NCI-H2171 treated with DMSO at 0.1 percent for 48 hours (cell line): ENCODE data around the gene ZNF536.
A peak's percentile ranks its signal among the peaks of the same experiment; 100 is the strongest.

Experiments used
- DNase-seq: peaks from one replicate; lab custom pipeline; 2025; lab: John Stamatoyannopoulos, UW

ZNF536 gene

DNA sequence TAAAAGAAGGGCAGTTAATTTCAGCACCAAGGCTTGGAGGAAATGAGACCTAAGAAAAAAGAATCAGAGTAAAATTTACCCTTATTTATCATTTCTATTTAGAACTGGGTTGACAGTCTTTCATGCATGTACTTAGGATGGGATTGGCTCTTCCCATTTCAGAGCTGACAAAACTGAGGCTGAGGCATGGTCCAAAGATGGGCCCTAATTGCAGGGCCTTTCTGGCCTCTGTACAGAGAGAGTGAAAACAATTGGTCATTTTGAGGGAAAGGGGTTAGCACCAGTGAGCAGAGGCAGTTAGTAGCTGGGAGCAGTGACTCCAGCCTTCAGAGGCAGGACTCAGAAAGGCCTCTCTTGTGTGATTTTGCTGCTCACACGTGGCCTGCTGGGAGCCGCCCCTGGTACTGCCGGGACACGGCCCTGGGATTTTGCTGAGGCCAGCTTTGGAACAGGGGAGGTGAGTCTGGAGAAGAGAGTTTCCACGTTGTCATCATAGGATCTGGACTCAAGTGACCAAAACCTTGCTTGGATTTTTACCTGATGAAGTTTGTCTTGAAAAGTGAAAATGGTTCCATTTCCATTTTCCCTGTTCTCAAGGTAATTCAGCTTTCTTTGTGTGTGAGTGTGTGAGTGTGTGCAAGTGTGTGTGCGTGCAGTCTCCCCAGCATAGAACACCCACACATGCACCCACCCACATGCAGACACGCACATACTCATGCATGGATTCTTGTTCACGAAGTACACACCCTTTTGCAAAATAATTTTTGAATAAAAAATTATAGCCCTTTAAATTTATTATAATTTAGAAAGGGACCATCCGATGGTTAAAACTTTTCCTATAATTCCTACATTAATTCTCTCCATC is at the start of gene ZNF536:
Gene ZNF536 (plus strand): TSS at position 425 of the 865 bp plus-strand sequence. CDS start 71,179 bp downstream, outside the sequence.
- DNase-seq: no peak

DNA sequence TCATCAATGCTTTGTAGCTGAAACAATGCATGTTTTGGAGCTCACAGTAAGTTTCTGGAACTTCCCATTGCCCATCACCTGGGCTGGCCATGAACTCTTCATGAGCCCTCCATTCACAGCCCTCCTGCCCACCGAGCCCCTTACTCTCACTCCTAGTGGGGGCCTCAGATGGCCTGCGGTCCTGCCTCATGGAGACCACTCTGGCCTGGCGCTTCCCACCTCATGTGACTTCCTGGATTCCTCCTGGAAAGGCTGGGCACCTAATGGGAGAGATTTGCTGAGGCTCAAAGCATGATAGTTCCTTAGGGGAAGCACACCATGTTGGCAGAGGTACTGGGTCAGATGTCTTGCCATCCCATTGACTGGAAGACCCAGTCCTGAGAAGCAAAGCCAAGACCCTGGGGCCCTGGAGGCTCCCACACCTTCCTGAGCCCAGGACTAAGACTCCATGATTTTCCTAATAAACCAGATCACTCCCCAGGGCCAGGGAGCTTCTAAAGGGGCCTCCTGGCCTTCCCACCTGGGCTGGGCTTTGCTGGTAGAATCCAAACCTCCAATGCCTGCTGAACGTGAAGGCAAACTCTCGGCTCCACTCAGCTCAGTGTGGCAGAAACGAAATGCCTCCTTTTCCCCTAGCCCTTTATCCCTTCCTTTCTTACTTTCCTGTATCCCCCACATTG is 49.4 kb upstream of the ZNF536 start:
- DNase-seq: no peak

DNA sequence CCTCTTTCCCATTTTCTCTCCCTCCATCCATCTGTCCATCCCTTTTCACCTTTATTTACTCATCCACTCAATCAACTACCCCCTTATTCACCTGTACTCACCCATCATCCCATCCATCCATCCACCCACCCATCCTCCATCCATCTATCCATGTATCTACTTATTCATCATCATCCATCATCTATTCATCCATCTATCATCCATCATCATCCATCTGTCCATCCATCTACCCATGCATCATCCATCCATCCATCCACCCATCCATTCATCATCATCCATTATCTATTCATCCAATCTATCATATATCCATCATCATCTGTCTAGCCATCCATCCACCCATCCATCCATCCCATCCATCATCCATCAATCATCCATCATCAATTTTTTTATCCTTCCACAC is 48.3 kb upstream of the ZNF536 start:
- DNase-seq: no peak

DNA sequence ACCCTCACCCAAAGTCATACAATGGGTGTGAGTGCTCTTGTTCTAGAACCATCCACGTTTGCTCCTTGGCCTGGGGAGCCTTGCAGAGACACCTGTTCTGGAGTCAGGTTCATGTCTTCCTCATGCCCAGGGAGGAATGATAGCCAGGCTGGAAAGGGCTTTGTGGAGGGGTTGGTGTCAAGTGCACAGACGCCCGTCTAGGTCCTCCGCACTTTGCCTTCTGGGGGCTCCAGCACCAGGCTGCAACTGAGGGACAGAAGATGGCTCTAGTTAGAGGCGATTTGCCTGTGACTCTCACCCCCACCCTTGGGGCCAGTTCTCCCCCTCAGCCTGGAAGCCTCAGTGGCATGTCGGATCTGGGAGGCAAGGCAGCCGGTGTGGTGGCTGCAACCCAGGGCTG is 47.2 kb upstream of the ZNF536 start:
- DNase-seq: no peak

DNA sequence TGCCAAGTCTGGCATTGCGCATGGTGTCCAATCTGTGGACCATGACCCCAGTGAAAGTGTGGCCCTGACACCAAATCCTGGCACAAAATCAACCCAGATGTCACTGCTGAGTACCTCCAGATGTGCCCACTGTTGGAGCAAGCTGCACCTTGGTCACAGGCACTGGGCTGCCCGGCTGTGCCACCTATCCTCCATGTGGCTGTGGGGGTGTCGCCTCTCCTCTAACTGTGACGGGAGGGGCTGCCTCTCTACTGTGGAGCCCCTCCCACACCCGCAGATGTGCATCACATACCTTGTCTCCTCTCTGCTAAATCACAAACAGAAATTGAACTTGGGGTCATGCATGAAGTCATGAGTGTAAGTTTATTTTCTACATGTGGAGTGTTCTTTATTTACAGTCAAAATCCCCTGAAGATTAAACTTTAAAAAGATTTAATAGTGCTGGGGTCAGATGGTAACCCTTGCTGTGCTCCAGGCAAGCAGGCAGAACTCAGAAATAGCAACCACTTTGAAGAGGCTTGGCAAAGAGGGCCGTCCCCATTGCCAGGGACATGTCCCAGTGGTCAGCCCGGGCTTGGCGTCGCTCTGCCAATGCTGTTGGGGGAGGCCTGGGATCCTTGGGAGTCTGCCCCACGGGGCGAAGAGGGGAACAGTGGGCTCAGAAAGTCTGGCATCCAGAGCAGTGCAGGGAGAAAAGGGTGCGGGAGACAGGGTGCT is 46.4 kb upstream of the ZNF536 start:
- no peak for DNase-seq

DNA sequence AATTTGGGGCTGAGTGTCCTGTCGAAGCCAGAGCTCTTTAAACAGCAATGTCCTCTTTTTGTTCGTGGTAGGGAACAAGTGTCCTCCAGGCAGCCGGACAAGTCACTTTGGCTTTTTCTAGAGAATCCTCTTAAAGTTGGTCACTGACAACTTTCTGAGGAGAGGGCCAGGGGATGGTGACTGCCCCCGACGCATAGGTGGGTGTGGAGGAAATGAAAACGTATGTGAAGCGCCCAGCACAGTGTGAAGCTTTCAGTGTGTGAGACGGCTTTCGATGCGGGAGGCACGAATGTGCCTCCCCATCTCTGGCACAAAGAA is 45.8 kb upstream of the ZNF536 start:
- no peak for DNase-seq

DNA sequence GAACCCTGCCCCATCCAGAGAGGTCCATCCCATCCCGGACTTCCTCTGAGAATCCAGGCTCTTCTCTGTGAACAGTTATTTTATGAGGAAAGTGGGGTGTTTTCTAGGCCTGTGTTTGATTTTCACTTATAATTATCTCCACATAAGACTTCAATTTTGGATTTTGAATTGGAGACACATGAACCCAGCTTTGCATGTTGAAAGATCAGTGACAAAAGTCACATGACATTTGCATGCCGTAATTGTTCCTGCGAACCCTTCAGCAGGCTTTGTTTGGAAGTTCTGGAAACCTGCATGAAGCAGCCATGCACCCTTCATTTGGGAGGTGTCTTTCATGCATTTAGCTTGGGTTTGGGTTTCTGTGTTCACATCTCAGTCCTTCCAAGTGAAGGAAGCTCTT is 44.9 kb upstream of the ZNF536 start:
- no peak for DNase-seq

DNA sequence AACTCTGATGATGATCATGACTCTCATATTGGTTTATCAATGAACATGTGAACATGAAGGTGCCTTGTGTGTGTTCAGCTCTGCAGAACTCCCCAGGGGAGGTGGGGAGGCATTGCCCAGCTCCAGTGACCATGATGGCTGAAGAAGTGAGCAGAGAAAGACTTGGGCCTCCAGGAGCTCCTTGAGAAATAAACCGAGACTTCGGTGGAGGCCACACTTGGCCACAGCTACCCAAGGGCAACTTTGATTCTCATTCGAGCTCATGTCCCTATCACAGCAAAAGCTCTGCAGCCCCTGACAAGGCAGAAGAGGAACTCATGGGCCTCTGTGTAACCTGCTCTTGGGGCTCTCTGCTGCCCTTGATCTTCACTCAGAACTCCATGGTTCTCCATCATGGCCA is 44.1 kb upstream of the ZNF536 start:
- DNase-seq: no peak

DNA sequence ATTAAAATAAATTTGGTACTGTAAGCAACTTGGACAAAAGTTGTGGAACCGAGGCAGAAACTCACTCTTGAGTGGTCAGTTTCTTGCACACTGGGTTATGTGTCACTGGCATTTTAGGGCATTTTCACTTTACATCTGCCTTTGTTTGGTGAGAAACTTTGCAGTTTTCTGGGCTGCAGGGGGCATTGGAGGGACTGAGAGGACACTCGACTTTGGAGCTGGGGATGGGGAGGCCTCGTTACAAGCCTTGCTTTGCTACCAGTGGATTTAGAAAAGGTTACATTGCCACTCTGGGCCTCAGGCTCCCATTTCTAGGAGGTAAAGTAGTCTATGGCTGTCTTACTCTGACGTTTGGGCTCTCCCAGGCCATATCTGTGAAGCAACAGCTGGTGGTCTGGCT is 41.9 kb upstream of the ZNF536 start:
- DNase-seq: no peak

DNA sequence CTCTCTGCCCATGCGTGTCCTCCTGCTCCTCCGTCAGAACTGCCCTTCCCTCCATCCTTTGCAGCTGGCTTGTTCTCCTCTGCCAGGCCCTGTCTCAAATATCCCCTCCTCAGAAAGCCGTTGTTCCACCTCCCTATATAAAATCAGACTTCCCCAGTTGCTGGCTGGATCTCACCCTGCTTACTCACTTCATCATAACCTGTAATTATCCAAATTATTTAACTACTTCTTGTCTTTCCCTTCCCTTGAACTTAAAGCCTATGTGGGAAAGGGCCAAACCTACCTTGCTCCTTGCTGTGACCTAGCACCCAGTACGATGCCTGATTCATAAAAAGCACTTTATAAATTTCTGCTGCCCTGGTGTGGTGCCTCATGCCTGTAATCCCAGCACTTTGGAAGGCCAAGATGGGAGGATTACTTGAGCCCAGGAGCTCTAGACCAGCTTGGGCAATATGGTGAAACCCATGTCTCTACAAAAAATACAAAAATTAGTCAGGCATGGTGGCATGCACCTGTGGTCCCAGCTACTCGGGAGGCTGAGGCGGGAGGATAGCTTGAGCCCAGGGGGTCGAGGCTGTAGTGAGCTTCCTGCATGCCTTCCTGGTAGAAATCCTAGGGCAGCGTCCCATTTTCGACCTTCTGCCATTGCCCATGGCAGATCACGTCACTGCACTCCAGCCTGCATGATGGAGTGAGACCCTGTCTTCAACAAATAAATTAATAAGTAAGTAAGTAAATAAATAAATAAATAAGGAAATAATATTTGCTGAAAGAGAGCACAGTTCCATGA is 39.5 kb upstream of the ZNF536 start:
- DNase-seq: no peak

DNA sequence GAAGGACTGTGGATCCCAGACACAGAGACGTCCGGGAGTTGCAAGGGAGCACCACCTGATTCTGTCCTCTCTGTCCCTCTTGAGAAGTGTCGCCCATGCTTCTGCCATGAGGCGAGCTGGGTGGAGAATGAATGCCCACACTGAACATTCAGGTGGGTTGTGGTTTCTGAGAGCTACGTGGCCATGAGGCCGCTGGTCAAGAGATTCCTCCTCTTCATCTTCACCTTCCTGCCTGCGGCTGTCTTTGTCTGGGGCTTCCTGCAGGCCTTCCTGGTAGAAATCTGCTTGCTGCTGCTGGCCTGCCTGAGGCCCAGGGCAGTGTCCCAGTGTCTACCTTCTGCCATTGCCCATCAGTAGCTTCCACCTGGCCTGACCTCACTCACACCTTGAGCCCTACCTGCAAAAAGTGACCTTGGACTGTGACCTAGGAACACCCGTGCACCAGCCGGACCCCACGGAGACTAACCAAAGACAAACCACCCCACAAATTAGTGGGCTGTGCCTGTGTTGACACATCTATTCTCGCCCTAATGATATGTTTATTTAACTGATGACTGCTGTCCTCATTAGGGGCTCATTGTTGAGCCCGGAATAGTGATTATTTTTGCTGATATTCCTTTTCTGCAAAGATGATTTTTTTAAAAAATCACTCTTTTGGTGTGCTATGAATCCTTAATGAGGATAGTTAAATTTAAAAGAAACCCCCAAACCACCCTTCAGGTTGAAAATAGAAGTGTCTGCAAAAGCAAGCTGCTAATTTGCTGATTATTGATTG is 38.7 kb upstream of the ZNF536 start:
- no peak for DNase-seq

DNA sequence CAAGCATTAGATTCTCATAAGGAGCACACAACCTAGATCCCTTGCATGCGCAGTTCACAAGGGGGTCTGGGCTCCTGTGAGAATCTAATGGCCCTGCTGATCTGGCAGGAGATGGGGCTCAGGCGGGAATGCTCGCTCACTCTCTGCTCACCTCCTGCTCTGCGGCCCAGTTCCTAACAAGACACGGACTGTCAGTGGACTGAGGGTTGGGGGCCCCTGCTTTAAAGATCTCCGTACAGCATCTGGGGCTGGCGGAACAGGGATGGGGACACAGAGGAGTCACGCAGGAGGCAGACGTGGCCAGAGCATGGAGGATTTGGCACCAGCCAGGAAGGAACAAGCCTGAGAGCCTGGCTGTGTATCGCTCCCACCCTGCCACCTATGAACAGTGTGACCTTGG is 37.3 kb upstream of the ZNF536 start:
- no peak for DNase-seq

DNA sequence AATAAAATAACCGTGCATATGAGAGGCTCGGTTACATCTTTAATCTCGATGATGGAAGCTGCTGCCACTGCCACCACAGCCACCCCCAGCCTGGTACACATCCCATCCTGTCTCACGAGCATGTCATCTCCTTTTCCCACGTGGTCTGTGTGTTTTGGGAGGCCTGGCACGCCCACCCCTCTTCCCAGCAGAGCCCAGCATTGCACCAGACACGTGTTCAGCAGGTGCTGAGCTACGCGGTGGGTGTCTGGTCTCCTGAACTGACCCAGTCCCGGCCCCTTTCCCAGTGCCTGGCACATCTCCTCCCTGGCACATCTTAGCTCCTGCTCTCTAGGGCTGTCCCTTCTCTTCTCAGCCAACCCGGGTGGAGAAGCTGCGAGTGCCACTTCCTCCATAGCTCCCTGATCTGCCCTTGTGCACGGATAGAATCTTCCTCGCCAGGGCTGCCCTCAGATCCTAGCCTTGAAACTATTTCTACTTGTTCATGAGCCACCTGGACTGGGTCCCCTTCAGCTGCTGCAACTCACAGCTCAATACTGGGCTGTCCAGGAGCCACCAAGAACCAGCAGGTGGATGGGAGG is 36.8 kb upstream of the ZNF536 start:
- DNase-seq: no peak

DNA sequence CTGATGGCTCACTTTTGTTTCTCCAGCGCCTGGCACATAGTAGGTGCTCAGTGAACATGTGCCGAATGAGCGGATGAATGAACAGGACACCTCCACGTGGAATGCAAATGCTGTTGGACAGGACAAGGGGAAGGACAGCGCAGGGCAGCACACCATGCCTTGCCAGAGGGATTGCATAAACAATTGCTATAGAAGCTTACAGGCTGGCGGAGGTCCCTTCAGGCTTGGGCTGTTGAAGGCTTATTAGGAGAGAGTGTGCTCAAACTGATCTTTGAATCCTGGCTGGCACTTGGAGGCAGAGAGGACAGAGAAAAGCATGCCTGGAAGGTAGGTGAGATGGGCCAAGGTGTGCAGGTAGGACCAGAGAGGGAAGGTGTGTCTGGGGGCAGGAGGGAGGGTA is 35.9 kb upstream of the ZNF536 start:
- no peak for DNase-seq

DNA sequence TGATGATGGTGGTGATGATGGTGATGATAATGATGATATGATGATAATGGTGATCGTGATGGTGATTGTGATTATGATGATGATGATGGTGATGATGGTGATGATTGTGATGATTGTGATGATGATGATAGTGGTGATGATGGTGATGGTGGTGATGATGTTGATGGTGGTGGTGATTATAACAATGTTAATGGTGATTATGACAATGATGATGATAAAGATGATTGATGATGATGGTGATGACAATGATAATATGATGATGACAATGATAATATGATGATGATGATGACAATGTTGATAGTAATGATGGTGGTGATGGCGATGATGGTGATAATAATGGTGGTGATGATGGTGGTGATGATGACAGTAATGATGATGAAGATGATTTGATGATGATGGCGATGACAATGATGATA is 34.1 kb upstream of the ZNF536 start:
- no peak for DNase-seq

DNA sequence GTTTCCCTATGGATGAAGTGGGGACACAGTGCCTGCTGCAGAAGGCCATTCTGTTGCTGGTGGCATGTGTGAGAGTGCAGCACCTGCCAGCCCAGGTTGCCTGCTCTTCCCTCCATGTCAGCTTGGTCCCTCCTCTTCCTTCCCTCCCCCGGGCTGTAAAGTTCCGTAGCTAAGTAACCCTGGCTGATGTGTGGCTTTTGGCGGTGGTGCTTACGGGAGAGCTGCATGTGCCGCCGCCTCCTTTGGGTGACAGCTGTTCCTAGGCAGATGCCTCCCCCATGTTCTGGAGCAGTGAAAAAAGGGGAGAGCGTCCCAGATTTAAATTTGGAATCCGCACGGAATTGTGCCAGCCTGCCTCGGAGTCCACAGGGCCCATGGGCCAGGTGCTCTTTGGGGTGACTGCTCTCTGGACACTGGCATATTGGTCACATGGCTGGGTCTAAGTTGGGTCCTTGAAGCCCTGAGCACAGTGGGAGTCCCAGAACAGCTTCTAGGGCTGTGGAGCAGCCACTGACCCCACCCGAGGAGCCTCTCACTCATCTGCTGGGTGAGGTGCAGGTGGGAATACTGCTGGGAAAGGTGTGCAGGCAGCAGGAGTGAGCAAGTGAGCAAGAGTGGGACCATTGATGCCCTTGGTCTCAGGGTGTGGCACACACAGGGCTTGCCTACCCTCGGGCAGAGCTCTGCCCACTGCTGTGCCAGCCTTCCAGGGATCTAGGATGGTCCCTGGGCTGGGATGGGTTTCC is 33.1 kb upstream of the ZNF536 start:
- peak; percentile 43 for DNase-seq

DNA sequence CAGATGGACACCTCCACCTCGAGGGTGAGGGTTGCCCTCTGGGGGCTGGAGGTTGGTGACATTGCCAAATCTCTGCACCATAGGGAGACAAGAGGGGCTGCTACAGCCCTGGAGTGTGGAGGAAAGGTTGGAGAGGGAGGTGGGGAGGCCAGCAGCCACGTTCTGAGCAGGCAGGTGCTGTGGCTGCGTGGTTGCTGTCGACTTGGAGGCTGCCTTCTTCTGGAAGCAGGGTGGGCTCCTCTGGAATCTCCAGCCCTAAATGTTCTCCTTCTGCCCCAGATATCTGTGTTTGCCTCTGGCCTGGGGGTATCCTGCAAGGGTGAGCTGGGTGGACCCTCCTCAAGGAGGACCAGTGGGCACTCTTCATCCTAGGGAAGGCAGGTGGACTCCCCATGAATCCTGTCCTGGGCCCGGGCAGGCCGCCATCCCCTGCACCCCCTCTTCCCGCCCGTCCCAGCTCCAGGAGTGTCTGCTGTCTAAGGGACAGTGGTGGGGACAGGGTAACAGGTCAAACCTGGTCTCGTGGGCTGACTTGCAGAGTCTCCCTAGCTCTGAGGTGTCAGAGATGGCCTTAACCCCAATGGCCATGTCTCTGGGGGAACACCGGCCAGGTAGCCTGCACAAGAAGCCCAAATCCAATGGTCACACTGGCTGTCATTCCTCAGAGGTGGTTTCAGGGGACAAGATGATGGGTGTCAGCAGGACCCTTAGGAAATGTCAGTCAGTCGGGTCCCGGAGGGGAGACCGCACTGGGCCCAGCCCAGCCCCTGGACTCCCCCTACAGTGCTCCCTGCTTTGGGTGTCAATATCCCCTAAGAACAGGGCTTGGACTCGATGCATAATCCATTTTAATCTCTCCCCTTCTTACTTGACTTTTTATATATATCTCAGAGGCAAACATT is 32.3 kb upstream of the ZNF536 start:
- DNase-seq: no peak

DNA sequence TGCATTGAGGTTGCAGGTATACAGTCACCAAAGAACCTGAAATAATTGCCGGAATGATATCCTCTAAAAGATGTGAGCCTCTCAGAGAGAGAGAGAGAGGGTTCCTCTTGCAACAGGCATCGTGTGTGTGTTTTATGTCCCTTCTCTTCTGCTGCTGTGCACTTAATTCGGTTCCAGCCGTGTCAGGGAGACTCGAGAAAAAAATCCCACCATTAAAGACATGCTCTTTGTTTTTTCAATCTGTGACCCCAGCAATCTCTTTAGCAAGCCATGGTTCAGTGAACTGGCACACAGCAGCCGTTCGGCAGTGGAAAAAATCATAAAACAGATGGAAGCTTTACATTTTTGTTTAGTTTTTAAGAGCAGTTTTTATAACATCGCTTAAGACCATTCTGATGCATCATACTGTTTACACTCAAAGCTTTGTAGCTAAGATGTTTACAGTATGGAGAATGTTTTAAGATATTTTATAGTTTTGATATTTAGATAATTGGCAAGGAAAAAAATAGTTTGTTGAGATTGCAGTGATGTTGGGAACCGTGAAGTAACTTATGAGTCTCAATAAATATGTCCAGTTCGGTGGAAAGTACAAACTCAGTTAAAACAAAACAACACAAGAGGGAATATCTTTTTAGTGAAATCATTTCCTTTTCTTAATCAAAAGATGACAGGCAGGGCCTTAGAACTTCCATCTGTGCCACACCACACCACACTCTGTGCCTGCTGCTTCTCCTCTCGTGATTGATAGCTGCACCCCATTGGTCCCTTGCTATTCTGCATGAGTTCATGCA is 31.2 kb upstream of the ZNF536 start:
- DNase-seq: peak; percentile 91
